CD14-positive monocyte (primary cell): ENCODE data around the gene SSH3. TPM values are rescaled to one million over a fixed set of nuclear protein-coding genes. Genes with fewer than 3 reads are reported as not detected.

Experiments used
- DNase-seq, 3 donors: peaks; one replicate each; pipeline ENCODE4 v3.0.0-alpha.2; 2011 to 2022
- H2AFZ ChIP-seq: 2 replicates; pipeline ENCODE4 v1.6.0; 2012; ENCODE audit warnings: mild to moderate bottlenecking, low read depth, low read length, inconsistent platforms; ENCODE audit not compliant: insufficient read depth, poor library complexity, severe bottlenecking
- H3K27ac ChIP-seq, 2 donors: 1 replicate in 1 of 2; 2 replicates in 1 of 2; pipeline ENCODE4 v1.5.1; 2012 to 2013; ENCODE audit warnings: low read length in 2 of 2, control low read depth in 1 of 2, inconsistent platforms in 1 of 2, low read depth in 1 of 2, mild to moderate bottlenecking in 1 of 2
- H3K27me3 ChIP-seq, 2 donors: one replicate each; pipeline versions ENCODE4 v1.6.0 to v1.6.1; 2011 to 2013; ENCODE audit warnings: low read length in 2 of 2; ENCODE audit not compliant: control insufficient read depth in 2 of 2, insufficient read depth in 2 of 2
- H3K36me3 ChIP-seq, 2 donors: replicated peaks in 1 of 2; 1 replicate in 1 of 2; 2 replicates in 1 of 2; pipeline versions ENCODE4 v1.5.1 to v1.6.1; 2012 to 2013; ENCODE audit warnings: low read length in 2 of 2, control low read depth in 1 of 2, inconsistent platforms in 1 of 2, mild to moderate bottlenecking in 1 of 2; ENCODE audit not compliant: insufficient read depth in 2 of 2, control insufficient read depth in 1 of 2
- H3K4me1 ChIP-seq, 2 donors: 1 replicate in 1 of 2; 2 replicates in 1 of 2; pipeline versions ENCODE4 v1.5.1 to v1.6.1; 2012 to 2013; ENCODE audit warnings: low read length in 2 of 2, control low read depth in 1 of 2, inconsistent platforms in 1 of 2, mild to moderate bottlenecking in 1 of 2, moderate library complexity in 1 of 2; ENCODE audit not compliant: insufficient read depth in 2 of 2, control insufficient read depth in 1 of 2
- H3K4me2 ChIP-seq: replicated peaks from 2 replicates; pipeline ENCODE3; 2012; ENCODE audit warnings: low read length, moderate library complexity, mild to moderate bottlenecking; ENCODE audit not compliant: poor library complexity, severe bottlenecking; ENCODE audit errors: extremely low read depth
- H3K4me3 ChIP-seq, 3 experiments: fragments of 200-600 bp in 1 of 3; sonication (generic) in 1 of 3; replicated peaks in 1 of 3; 1 replicate in 2 of 3; 2 replicates in 1 of 3; pipeline ENCODE4 v1.5.1; 2011 to 2013; ENCODE audit warnings: low read length in 3 of 3, mild to moderate bottlenecking in 3 of 3, control low read depth in 2 of 3, low read depth in 2 of 3, inconsistent platforms in 1 of 3, moderate library complexity in 1 of 3
- H3K79me2 ChIP-seq: 2 replicates; pipeline ENCODE4 v1.6.0; 2012; ENCODE audit warnings: mild to moderate bottlenecking, control low read depth, inconsistent platforms, low read length, moderate library complexity; ENCODE audit not compliant: insufficient read depth
- H3K9ac ChIP-seq: 2 replicates; pipeline ENCODE4 v1.6.0; 2017; ENCODE audit warnings: low read length, mild to moderate bottlenecking; ENCODE audit not compliant: insufficient read depth, poor library complexity, severe bottlenecking
- H3K9me3 ChIP-seq, 2 donors: replicated peaks in 1 of 2; 1 replicate in 1 of 2; 2 replicates in 1 of 2; pipeline versions ENCODE4 v1.5.1 to v1.6.1; 2012 to 2013; ENCODE audit warnings: low read length in 2 of 2, control low read depth in 1 of 2; ENCODE audit not compliant: control insufficient read depth in 1 of 2, insufficient read depth in 1 of 2
- H4K20me1 ChIP-seq: 2 replicates; pipeline ENCODE4 v1.6.0; 2012; ENCODE audit warnings: mild to moderate bottlenecking, low read length, control low read depth, moderate library complexity; ENCODE audit not compliant: insufficient read depth
- H3K27ac Mint-ChIP-seq, 7 donors: one replicate each; pipeline ENCODE4 v1.8.0; 2020; ENCODE audit warnings: mild to moderate bottlenecking in 7 of 7, mixed read lengths in 7 of 7, moderate library complexity in 6 of 7, inconsistent platforms in 2 of 7
- H3K27me3 Mint-ChIP-seq, 3 donors: one replicate each; pipeline ENCODE4 v1.8.0; 2021 to 2022; ENCODE audit warnings: low read depth in 3 of 3, mild to moderate bottlenecking in 3 of 3, mixed read lengths in 3 of 3, moderate library complexity in 3 of 3, inconsistent platforms in 1 of 3
- H3K36me3 Mint-ChIP-seq, 2 donors: one replicate each; pipeline ENCODE4 v1.8.0; 2020; ENCODE audit warnings: mixed read lengths in 2 of 2, inconsistent platforms in 1 of 2, mild to moderate bottlenecking in 1 of 2
- H3K4me1 Mint-ChIP-seq: one replicate; pipeline ENCODE4 v1.8.0; 2020; ENCODE audit warnings: mild to moderate bottlenecking, mixed read lengths
- H3K4me3 Mint-ChIP-seq, 2 donors: one replicate each; pipeline ENCODE4 v1.8.0; 2020; ENCODE audit warnings: mild to moderate bottlenecking in 2 of 2, mixed read lengths in 2 of 2, moderate library complexity in 1 of 2
- H3K9me3 Mint-ChIP-seq, 7 donors: one replicate each; pipeline ENCODE4 v1.8.0; 2020 to 2022; ENCODE audit warnings: mixed read lengths in 7 of 7, mild to moderate bottlenecking in 6 of 7, moderate library complexity in 6 of 7, inconsistent platforms in 2 of 7
- WGBS: methylation state at CpG from one replicate; pipeline ENCODE4 v1.1.5; 2013; ENCODE audit warnings: missing lambda C conversion rate; ENCODE audit not compliant: insufficient coverage; 5-methylcytosine and 5-hydroxymethylcytosine counted together
- intact Hi-C, 2 donors: fragments of 100-400 bp; cut with micrococcal nuclease; formaldehyde crosslinking; loops; one replicate each; pipeline versions ENCODE4 v1.15.0 to v1.15.1; 2023
- polyA plus RNA-seq, 3 donors: library from polyadenylated mRNA; depleted of rRNA in 1 of 3; unstranded in 2 of 3; stranded (reverse) in 1 of 3; fragments of 300-500 nt in 2 of 3; fragments of >200 nt in 1 of 3; fragmentation: Illumina TruSeq in 2 of 3; gene quantifications; 1 replicate in 2 of 3; 2 replicates in 1 of 3; pipeline ENCODE4 v1.2.3, GENCODE V29; 2012 to 2021
- TF ChIP-seq, protein P1 (sequence below): fragments of 200-600 bp; IDR thresholded peaks from one replicate; pipeline ENCODE4 v1.8.0; 2022; ENCODE audit warnings: antibody characterized with exemption, mild to moderate bottlenecking

SSH3 gene
- polyA plus RNA-seq, 3 donors: 3.6 to 23.3 (median 5.8) TPM

DNA sequence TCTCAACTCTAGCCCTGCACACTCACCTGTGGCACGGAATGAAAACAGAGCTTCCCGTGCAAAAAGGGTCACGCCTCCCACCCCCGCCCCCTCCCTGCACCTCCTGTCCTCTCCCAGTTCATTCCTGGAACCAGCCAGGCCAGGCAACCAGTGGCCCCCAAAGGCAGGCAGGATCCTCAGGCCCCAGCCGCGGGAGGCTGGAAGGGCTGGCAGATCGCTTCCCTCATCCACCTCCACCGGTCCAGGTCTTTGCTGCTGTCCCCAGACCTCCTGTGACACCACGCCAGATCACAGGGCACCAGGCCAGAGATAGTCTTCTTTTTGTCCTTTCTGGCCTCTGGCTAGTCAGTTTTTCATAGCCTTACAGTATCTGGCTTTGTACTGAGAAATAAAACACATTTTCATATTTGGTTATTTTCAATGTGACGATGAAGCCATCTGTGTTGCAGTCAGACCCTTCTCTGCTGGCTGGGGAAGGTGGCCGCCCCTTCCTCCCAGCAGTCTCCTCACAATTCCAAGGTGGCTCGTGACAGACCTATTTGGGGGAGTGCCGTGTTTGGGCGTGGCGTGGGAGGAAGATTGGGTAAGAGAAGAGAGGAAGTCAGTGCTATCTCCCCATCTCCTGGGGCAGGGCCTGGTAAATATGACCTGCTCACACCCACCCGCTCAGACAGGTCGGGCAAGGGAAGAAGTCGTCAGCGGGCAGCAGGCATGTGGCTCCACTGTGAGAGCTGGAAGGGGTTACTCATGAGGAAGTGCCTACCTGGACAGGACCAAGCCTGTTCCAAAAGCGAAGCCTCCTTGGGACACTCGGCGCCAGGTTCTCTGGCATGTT, 9.1 kb downstream of the SSH3 start:
- H3K9me3 ChIP-seq: no peaks in the 10 kb centered on the region
- Mint-ChIP-seq H3K4me1 (peaks cover 32% of the 10 kb centered on the region), H3K36me3 (peaks cover 34 to 45% of the 10 kb centered on the region in 2 donors), H3K9me3 (no peaks in the 10 kb centered on the region), H3K27me3 (no peaks in the 10 kb centered on the region), H3K27ac (peak overlapping the region; percentile 56 to 89 (median 86)), H3K4me3 (peak overlapping the region in 1 of 2 donors; percentile 76)
- H3K4me1 ChIP-seq: peaks cover 36 to 40% of the 10 kb centered on the region in 2 donors
- no peaks in the 10 kb centered on the region for H3K27me3 ChIP-seq
- no peak overlapping the region for H2AFZ ChIP-seq
- H3K79me2 ChIP-seq: no peaks in the 10 kb centered on the region
- TF ChIP-seq, protein P1, sequence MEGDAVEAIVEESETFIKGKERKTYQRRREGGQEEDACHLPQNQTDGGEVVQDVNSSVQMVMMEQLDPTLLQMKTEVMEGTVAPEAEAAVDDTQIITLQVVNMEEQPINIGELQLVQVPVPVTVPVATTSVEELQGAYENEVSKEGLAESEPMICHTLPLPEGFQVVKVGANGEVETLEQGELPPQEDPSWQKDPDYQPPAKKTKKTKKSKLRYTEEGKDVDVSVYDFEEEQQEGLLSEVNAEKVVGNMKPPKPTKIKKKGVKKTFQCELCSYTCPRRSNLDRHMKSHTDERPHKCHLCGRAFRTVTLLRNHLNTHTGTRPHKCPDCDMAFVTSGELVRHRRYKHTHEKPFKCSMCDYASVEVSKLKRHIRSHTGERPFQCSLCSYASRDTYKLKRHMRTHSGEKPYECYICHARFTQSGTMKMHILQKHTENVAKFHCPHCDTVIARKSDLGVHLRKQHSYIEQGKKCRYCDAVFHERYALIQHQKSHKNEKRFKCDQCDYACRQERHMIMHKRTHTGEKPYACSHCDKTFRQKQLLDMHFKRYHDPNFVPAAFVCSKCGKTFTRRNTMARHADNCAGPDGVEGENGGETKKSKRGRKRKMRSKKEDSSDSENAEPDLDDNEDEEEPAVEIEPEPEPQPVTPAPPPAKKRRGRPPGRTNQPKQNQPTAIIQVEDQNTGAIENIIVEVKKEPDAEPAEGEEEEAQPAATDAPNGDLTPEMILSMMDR: no peak
- peaks cover 42 to 44% of the 10 kb centered on the region in 2 donors for H3K36me3 ChIP-seq
- no peak overlapping the region for H3K9ac ChIP-seq
- DNase-seq: peak; percentile 42 to 73 (median 59)
- peak overlapping the region; percentile 16 to 40 for H3K27ac ChIP-seq
- intact Hi-C loops: no loop called here
- peaks cover 10% of the 10 kb centered on the region for H4K20me1 ChIP-seq
- 70% methylated on average over 14 of the region's 22 CpGs for WGBS
- peak overlapping the region in 1 of 3 experiments; percentile 6 for H3K4me3 ChIP-seq
- H3K4me2 ChIP-seq: peak overlapping the region; percentile 14

DNA sequence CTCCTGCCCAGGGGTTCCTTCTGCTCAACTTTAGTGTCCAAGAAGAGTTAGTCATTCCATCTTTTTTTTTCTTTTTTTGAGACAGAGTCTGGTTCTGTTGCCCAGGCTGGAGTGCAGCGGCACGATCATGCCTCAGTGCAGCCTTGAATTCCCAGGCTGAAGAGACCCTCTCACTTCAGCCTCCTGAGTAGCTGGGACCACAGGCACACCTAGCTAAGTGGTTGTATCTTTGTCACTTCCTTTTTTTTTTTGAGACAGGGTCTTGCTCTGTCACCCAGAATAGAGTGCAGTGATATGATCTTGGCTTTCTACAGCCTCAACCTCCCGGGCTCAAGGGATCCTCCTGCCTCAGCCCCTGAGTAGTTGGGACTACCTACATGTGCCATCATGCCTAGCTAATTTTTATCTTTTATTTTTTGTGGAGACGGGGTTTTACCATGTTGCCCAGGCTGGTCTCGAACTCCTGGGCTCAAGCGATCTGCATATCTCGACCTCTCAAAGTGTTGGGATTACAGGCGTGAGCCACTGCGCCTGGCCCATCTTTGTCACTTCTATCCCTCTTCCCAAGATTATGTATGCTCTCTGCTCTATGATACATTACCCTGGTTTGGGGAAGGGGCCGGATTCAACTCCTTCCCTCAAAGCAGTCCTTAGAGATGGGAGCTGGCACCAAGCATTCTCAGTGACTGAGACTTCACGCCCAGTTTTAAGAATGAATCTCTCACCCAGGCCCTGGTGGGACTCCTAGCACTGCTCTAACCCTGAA, 10.0 kb downstream of the SSH3 start:
- H3K4me1 Mint-ChIP-seq: peaks cover 36% of the 10 kb centered on the region
- H3K27me3 Mint-ChIP-seq: peaks cover 2 to 7% (median 4%) of the 10 kb centered on the region in 3 donors
- H3K27ac Mint-ChIP-seq: peak overlapping the region in 5 of 7 donors; percentile 6 to 86 (median 56)
- H3K9me3 Mint-ChIP-seq: no peaks in the 10 kb centered on the region
- Histone ChIP-seq H3K27ac (peak overlapping the region; percentile 16 to 40), H3K36me3 (peaks cover 33 to 35% of the 10 kb centered on the region in 2 donors), H3K9ac (no peak overlapping the region), H3K27me3 (peaks cover 0 to 2% of the 10 kb centered on the region in 2 donors), H3K79me2 (no peaks in the 10 kb centered on the region), H3K4me2 (peak overlapping the region; percentile 14), H3K4me1 (peaks cover 42 to 47% of the 10 kb centered on the region in 2 donors), H4K20me1 (peaks cover 7% of the 10 kb centered on the region), H3K9me3 (no peaks in the 10 kb centered on the region), H3K4me3 (peak overlapping the region in 1 of 3 experiments; percentile 6), H2AFZ (no peak overlapping the region)
- peak in 1 of 3 donors; percentile 14 for DNase-seq
- H3K4me3 Mint-ChIP-seq: no peak overlapping the region
- peaks cover 27 to 36% of the 10 kb centered on the region in 2 donors for H3K36me3 Mint-ChIP-seq
- intact Hi-C loops: no loop called here
- WGBS: 95% methylated on average over 8 of the region's 11 CpGs
- TF ChIP-seq, protein P1: no peak
